Right renal cortex interstitium (tissue), 3 donors: ENCODE results near the gene CD7. TPM values are rescaled to one million over a fixed set of nuclear protein-coding genes. Genes with fewer than 3 reads are reported as not detected.

ENCODE experiments used
- DNase-seq, 3 donors: peaks; one replicate each; pipeline ENCODE4 v3.0.0-alpha.2; 2013; ENCODE audit warnings: low read depth in 3 of 3, low spot score in 2 of 3
- polyA plus RNA-seq, 3 donors: library from polyadenylated mRNA; unstranded; fragments of 120-200 nt; gene quantifications; one replicate each; pipeline ENCODE4 v1.2.1, GENCODE V29; 2013; ENCODE audit not compliant: insufficient read length in 3 of 3

CD7 gene
- polyA plus RNA-seq, 3 donors, result 0.28 to 0.43 (median 0.31) TPM

DNA sequence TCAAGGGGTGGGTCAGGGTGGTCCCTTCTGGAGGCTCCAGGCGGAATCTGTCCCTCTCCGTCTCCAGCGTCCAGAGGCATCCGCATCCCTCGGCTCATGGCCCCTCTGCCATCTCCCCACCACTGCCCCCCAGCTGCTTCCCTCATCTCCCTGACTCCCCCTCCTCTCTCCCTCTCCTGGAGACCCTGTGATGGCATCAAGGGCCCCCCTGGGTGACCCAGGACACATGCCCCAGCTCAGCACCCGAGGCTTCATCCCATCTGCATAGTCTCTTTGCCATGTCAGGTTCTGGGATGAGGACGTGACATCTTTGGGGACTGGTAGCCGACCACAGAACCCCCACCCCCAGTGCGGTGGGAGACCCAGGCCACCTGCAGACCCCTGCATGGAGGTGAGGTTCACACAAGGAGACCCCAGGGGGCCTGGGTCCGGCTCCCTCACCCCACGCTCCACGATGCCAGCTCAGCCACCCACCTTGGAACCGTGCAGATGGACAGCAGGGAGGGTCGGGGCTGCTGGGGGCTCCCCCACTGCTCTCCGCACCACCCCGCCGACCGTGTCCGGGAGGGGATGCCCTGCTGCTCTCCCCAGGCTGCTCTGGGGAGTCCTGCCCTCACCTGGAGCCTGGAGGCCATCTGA is 12.4 kb upstream of the CD7 start:
- no peak for DNase-seq

- no peak for DNase-seq
These were observed 11.6 kb upstream of the CD7 start for GRCh38 chr17:82328994-82329507.

GRCh38 chr17:82328141-82328993 is 11.0 kb upstream of the CD7 start:
- DNase-seq, result no peak

GRCh38 chr17:82327757-82328140 is 10.3 kb upstream of the CD7 start:
- DNase-seq, result no peak

DNA sequence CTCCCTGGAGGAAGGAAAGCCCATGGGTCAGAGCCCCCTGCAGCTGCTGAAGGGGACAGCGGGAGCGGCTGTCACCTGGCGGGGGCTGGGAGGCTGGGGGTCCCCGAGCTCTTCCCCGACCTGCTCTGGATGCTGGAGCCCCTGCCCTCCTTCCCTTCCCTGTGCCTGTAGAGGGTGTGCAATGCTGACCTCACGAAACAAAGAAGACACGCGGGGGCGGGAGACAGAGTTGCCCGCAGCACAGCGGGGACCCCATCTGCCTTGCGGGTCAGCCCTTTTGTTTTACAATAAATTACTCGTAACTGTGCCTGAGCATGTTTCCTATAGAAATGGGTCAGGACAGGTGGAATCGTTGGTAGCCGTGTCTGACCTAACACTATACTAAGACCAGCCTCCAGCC is 9.9 kb upstream of the CD7 start:
- no peak for DNase-seq

DNA sequence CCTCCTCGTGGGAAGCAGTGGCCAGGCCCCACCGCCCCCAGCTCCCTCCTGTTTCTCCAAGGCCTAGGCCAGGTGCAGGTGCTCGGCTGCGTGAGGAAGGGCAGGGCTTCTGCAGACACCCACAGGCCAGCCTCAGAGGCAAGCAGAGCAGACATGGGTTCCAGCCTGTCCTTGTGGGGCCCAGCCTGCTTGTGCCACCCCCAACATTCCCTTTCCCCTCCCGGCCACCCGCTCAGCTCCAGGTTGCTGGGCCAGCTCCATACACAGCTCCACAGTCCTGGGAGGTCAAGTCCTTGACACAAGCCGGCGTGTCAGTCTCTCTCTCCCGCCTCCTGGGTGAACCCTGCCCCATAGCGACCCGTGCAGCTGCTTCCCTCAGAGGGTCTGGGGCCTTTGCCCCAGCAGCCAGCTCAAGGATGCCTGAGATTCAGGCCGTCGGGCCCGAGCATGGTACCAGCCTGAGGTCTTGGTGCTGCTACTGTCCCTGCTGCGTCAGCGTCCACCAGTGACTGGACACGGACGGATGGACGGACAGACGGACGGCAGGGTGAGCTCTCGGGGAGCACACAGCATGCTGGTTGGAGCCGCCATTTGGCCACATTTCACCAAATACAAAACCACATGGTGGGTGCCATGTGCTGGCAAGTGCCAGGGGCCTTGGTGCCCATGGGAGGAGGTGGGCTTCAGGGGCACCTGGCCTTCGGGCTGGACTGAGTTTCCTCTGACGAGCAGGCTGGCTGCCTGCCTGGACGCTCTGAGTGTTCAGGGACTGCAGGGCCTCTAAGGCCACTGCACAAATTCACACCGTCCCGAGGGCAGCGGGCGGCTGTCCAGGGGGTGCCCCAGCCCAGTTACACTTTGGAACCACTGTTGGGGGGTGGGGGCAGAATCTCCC is 8.1 kb upstream of the CD7 start:
- no peak for DNase-seq

DNA sequence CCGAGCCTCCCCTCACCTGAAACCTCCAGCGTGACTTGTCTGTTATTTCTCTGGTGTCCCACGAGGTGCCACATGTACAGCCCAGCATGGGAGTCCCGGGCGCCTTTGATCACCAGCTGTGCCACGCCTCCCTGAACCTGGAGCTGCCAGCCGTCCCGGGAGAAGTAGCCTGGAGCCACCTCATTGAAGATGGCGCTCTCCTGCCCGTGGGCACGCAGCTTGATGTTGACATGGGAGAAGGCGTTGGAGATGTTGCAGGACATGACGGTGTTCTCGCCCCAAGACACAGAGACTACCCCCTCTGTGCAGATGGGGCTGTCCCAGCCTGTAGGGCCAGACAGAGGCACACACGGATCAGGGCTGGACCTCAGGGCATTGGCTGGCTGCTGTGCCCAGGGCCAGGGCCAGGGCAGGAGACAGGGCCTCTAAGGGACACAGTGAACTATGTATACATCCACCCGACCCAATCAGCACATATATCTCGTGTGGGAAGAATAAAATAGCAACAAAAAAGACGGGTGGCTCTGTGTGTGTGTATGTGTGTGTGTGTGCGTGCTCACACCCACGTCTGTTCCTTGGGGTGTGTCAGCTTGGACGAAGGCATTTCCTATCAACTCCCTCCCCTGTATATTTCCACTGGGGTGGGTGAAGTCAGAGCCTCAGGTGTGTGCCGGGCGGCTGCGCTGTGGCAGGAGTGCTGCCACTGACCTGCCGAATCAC is 7.3 kb upstream of the CD7 start:
- DNase-seq, result no peak

DNA sequence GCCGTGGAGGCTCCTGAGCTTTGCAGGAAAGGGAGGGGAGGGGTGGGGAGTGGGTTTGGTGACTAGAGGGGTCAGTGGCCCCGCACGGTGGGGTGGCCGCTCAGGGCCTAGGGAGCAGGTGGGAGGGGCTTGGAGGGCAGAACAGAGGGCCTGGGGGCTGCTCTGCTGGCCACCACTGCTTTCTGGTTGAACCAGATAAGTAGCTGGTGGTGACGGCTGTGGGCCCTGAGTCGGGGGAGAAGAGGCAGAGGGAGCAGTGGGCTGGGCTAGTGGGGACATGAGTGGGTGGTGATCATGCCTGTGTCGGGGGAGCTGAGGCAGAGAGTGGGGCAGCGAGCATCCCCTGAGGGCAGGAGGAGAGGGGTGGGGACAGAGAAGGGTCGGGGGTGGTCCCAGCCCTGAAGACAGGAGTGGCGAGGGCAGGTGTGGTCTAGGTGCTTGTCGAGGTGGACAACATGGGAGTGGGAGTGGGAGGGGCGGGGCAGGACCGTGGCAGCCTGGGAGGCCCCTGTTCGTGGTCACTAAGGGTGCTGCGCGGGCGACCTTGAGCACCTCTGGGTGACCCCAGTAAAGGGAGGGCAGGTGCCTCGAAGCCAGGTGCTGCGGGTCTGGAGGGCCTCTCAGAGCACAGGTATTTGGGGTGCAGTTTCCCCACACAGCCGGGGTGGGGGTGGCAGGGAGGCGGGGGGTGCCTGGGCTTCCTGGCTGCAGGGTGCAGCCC is 6.3 kb upstream of the CD7 start:
- no peak for DNase-seq

DNA sequence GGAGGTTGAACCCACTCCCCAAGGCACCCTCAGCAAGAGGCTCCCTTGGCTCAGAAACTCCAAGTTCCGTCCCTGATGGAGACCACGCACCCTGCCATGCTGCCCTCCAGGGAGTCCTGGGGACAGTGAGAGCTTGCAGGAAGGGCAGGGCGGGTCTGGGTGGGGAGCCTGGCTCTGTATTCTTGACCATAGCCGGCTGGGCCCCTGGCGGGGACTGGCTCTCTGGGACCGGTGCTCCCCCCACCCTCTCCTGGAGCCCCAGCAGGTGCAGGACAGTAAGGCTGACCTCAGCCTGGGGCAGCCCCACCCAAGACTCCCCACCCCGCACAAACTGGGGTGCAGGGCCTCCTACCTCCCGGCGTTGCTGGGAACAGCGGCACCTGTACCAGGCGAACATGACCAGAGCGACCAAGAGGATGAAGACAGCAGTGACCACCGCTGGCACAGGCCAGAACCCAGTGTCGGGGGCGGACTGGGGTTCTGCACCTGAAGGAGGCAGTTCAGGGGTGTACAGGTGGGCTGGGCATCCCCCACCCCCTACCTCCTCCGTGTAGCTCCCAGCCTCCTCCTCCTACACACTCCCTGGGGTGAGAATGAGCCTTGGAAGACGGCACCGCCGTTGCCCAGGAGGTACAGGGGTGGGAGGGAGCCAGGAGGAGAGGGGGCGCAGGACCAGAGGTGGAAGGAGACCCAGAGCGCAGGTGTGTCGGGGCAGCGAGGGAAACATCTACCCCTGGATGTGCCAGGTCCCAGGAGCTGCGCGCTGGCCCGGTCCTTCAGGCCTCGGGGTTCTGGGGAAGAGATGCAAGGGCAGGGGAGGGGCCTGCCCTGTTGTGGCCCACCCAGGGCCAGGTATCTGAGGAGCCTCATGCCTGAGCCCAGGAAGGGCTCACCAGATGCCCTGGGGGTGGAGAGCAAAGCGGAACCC is 5.4 kb upstream of the CD7 start:
- no peak for DNase-seq

- no peak for DNase-seq
These were observed 4.6 kb upstream of the CD7 start for GRCh38 chr17:82321947-82322466.

DNA sequence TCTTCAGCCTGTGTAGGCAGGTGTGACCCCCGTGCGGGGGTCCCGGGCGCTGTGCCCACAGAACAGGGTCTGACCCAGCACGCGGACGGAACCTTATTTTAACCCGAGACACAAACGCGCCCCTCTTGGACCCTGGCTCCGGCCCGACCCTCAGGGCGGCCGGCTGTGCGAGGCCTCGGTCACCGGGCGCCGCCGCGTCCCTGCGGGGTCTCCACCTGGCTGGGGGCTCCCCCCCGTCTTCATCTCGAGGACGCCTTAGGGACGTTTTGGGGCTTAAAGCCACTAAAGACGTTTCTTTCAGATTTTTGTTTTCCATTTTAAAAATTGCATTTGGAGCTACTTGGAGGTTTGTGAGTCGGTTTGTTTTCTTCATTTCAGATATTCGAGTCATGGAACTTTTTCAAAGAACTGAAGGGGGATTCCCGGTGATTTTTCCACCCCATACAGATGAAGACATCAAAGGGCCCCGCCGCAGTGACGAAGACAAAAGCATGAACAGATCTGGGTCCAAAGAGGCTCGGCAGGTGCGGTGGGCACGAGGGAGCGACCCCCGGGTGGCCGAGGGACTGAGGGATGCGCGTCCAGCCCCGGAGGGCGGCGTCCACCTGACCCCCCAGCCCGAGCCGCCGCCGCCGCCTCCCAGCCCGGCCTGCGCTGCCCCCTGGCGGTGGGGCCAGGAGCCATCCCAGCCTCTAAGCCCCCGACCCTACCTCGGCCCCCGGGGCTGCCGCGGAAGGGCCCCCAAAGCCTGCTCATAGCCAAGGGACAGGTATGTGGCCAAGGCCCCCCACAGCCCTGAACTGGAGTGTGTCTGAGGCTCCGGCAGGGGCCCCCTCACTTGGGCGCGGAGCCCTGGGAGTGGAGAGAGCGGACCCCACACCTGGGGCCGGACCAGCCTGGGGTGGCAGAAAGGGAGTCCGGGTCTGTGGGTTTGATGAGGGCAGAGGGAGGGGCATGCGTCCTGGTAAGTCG is 3.8 kb upstream of the CD7 start:
- DNase-seq, result no peak

GRCh38 chr17:82320140-82320840 is 2.9 kb upstream of the CD7 start:
- DNase-seq, result no peak

DNA sequence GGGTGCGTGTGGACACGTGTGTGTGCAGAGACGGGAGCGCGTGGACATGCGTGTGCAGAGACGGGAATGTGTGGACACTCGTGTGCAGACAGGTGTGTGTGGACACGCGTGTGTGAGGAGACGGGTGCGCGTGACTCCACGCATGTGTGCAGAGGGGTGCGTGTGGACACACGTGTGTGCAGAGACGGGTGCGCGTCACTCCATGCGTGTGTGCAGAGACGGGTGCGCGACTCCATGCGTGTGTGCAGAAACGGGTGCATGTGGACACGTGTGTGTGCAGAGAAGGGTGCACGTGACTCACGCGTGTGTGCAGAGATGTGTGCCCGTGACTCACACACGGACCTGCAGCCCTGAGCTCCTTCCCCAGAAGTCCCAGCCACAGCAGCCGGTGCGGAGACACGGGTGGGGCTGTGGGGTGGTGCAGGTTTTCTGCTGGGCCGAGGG is 2.2 kb upstream of the CD7 start:
- DNase-seq, result no peak

GRCh38 chr17:82318772-82319606 is 1.6 kb upstream of the CD7 start:
- no peak for DNase-seq

DNA sequence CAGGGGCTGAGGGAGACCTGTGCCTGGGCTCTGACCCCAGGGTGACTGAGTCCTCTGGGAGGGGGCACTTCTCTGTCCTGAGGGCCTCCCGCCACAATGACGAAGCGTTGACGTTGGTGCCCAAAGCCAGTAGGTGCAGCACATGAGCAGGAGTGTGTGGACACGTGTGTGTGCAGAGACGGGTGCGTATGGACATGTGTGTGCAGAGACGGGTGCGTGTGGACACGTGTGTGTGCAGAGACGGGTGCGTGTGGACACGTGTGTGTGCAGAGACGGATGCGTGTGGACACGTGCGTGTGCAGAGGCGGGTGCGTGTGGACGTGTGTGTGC is 726 bp upstream of the CD7 start:
- no peak for DNase-seq
